ENCODE results near the gene PWWP2B.
A peak's percentile ranks its signal among the peaks of the same experiment; 100 is the strongest.
"Not testable (repeated sequence)": the region's sequence is repeated elsewhere in the genome, so short reads cannot be mapped to it uniquely, and the experiment has no call there.

The PWWP2B gene

GRCh38 chr10:132350391-132350790 lies 46.6 kb upstream of the PWWP2B start:
- Histone ChIP-seq H3K36me3 (ENCODE audit: insufficient read depth) (no peaks in the 10 kb centered on the region), H3K9ac (no peak overlapping the region), H3K27me3 (ENCODE audit: insufficient read depth, low read depth) (peaks cover 9% of the 10 kb centered on the region; the same call in 1 of the 2 replicates), H3K4me2 (no peak overlapping the region), H2AFZ (ENCODE audit: low read depth) (no peak overlapping the region), H3K79me2 (ENCODE audit: insufficient read depth, low read depth) (no peaks in the 10 kb centered on the region), H3K4me3 (IDR thresholded peaks at IDR 0.05; ENCODE audit: insufficient read depth, low read depth, low read length) (no peak overlapping the region), H3K4me1 (ENCODE audit: low read depth, poor library complexity, severe bottlenecking) (no peaks in the 10 kb centered on the region), H4K20me1 (ENCODE audit: insufficient read depth) (no peaks in the 10 kb centered on the region), H3K27ac (no peak overlapping the region)
- no peak for TF ChIP-seq CTCF (conservative IDR thresholded peaks at IDR 0.05; ENCODE audit: low read depth, low read length)

GRCh38 chr10:132350946-132351345 lies 46.1 kb upstream of the PWWP2B start:
- H3K4me1 ChIP-seq (ENCODE audit: low read depth, poor library complexity, severe bottlenecking): no peaks in the 10 kb centered on the region
- H3K27me3 ChIP-seq (ENCODE audit: insufficient read depth, low read depth): peaks cover 14% of the 10 kb centered on the region; the same call in 1 of the 2 replicates
- no peak overlapping the region for H3K4me2 ChIP-seq
- no peak overlapping the region for H2AFZ ChIP-seq (ENCODE audit: low read depth)
- H3K9ac ChIP-seq: no peak overlapping the region
- H3K79me2 ChIP-seq (ENCODE audit: insufficient read depth, low read depth): no peaks in the 10 kb centered on the region
- no peak overlapping the region for H3K4me3 ChIP-seq (IDR thresholded peaks at IDR 0.05; ENCODE audit: insufficient read depth, low read depth, low read length)
- H4K20me1 ChIP-seq (ENCODE audit: insufficient read depth): no peaks in the 10 kb centered on the region
- H3K27ac ChIP-seq: no peak overlapping the region
- TF ChIP-seq CTCF (conservative IDR thresholded peaks at IDR 0.05; ENCODE audit: low read depth, low read length): no peak
- H3K36me3 ChIP-seq (ENCODE audit: insufficient read depth): no peaks in the 10 kb centered on the region

GRCh38 chr10:132351611-132352010 lies 45.4 kb upstream of the PWWP2B start:
- no peak overlapping the region for H3K4me2 ChIP-seq
- H3K4me3 ChIP-seq (IDR thresholded peaks at IDR 0.05; ENCODE audit: insufficient read depth, low read depth, low read length): no peak overlapping the region
- peaks cover 17% of the 10 kb centered on the region; the same call in 1 of the 2 replicates for H3K27me3 ChIP-seq (ENCODE audit: insufficient read depth, low read depth)
- no peaks in the 10 kb centered on the region for H4K20me1 ChIP-seq (ENCODE audit: insufficient read depth)
- no peak overlapping the region for H3K27ac ChIP-seq
- no peak overlapping the region for H2AFZ ChIP-seq (ENCODE audit: low read depth)
- H3K9ac ChIP-seq: no peak overlapping the region
- no peak for TF ChIP-seq CTCF (conservative IDR thresholded peaks at IDR 0.05; ENCODE audit: low read depth, low read length)
- no peaks in the 10 kb centered on the region for H3K4me1 ChIP-seq (ENCODE audit: low read depth, poor library complexity, severe bottlenecking)
- no peaks in the 10 kb centered on the region for H3K36me3 ChIP-seq (ENCODE audit: insufficient read depth)
- H3K79me2 ChIP-seq (ENCODE audit: insufficient read depth, low read depth): no peaks in the 10 kb centered on the region

GRCh38 chr10:132352462-132353308 lies 44.3 kb upstream of the PWWP2B start:
- H3K4me3 ChIP-seq (IDR thresholded peaks at IDR 0.05; ENCODE audit: insufficient read depth, low read depth, low read length); H2AFZ ChIP-seq (ENCODE audit: low read depth); H3K4me2 ChIP-seq; H3K9ac ChIP-seq; H3K36me3 ChIP-seq (ENCODE audit: insufficient read depth); H3K79me2 ChIP-seq (ENCODE audit: insufficient read depth, low read depth); H3K4me1 ChIP-seq (ENCODE audit: low read depth, poor library complexity, severe bottlenecking); H3K27ac ChIP-seq; H4K20me1 ChIP-seq (ENCODE audit: insufficient read depth): not testable (repeated sequence)
- TF ChIP-seq CTCF (conservative IDR thresholded peaks at IDR 0.05; ENCODE audit: low read depth, low read length): peak; percentile 65
- H3K27me3 ChIP-seq (ENCODE audit: insufficient read depth, low read depth): peaks cover 22% of the 10 kb centered on the region; the same call in 1 of the 2 replicates
